Epithelial cell of esophagus (primary cell): ENCODE data around the gene BCL2L12.
A peak's percentile ranks its signal among the peaks of the same experiment; 100 is the strongest.

Experiments used
- DNase-seq: peaks from one replicate; pipeline ENCODE4 v3.0.0; 2010; ENCODE audit warnings: low read depth
- H3K4me3 ChIP-seq: 2 replicates; pipeline ENCODE4 v1.5.1; 2011; ENCODE audit warnings: mild to moderate bottlenecking, low read length, control low read depth
- CTCF ChIP-seq: IDR thresholded peaks from 2 replicates; pipeline ENCODE4 v1.5.1; 2011; ENCODE audit warnings: low read depth, mild to moderate bottlenecking, low read length, control low read depth, inconsistent platforms; ENCODE audit not compliant: insufficient read depth; ENCODE audit errors: missing control alignments

The BCL2L12 gene

GRCh38 chr19:49680421-49681351 lies 15.0 kb downstream of the BCL2L12 start:
- no peak overlapping the region for H3K4me3 ChIP-seq
- DNase-seq: peak; percentile 83
- TF ChIP-seq CTCF: peak; percentile 96

- no peak for DNase-seq
- H3K4me3 ChIP-seq: no peak overlapping the region
- TF ChIP-seq CTCF: no peak
Observed at GRCh38 chr19:49681830-49682229, 16.1 kb downstream of the BCL2L12 start.

GRCh38 chr19:49682274-49682673 lies 16.5 kb downstream of the BCL2L12 start:
- no peak for DNase-seq
- TF ChIP-seq CTCF: no peak
- no peak overlapping the region for H3K4me3 ChIP-seq

- no peak for TF ChIP-seq CTCF
- no peak for DNase-seq
- H3K4me3 ChIP-seq: no peak overlapping the region
Observed at GRCh38 chr19:49683814-49684250, 18.1 kb downstream of the BCL2L12 start.

- DNase-seq: no peak
- H3K4me3 ChIP-seq: no peak overlapping the region
- peak; percentile 64 for TF ChIP-seq CTCF
Observed at GRCh38 chr19:49684251-49684982, 18.7 kb downstream of the BCL2L12 start.

GRCh38 chr19:49684983-49685553 lies 19.3 kb downstream of the BCL2L12 start:
- no peak for DNase-seq
- no peak for TF ChIP-seq CTCF

More at GRCh38 chr19:49684983-49685553, 19.3 kb downstream of the BCL2L12 start:
- no peak overlapping the region for H3K4me3 ChIP-seq
